Hepatocyte (in vitro differentiated cells): ENCODE data around the gene SLC47A2. TPM values are rescaled to one million over a fixed set of nuclear protein-coding genes. Genes with fewer than 3 reads are reported as not detected.

Source experiments
- DNase-seq: peaks from one replicate; pipeline ENCODE4 v3.0.0-alpha.2; 2016; ENCODE audit warnings: low spot score
- H2AFZ ChIP-seq: fragments of 200-600 bp; sonication (generic); 2 replicates; pipeline ENCODE4 v1.6.0; 2016; ENCODE audit warnings: antibody characterized with exemption, mild to moderate bottlenecking
- H3K27ac ChIP-seq: fragments of 200-600 bp; sonication (generic); 2 replicates; pipeline ENCODE4 v1.5.1; 2016; ENCODE audit warnings: mild to moderate bottlenecking
- H3K27me3 ChIP-seq: fragments of 200-600 bp; sonication (generic); 2 replicates; pipeline ENCODE4 v1.6.1; 2016
- H3K36me3 ChIP-seq: fragments of 200-600 bp; sonication (generic); replicated peaks from 2 replicates; pipeline ENCODE4 v1.5.1; 2016; ENCODE audit warnings: low read depth; ENCODE audit not compliant: insufficient read depth
- H3K4me1 ChIP-seq: fragments of 200-600 bp; sonication (generic); 2 replicates; pipeline ENCODE4 v1.5.1; 2016; ENCODE audit warnings: mild to moderate bottlenecking, moderate library complexity; ENCODE audit not compliant: insufficient read depth
- H3K4me2 ChIP-seq: fragments of 200-600 bp; sonication (generic); 2 replicates; pipeline ENCODE4 v1.6.0; 2016
- H3K4me3 ChIP-seq: fragments of 200-600 bp; sonication (generic); 2 replicates; pipeline ENCODE4 v1.5.1; 2016; ENCODE audit warnings: mild to moderate bottlenecking
- H3K79me2 ChIP-seq: fragments of 200-600 bp; sonication (generic); 2 replicates; pipeline ENCODE4 v1.6.0; 2017; ENCODE audit warnings: mild to moderate bottlenecking
- H3K9me2 ChIP-seq: fragments of 200-600 bp; sonication (generic); replicated peaks from 2 replicates; pipeline ENCODE4 v1.6.0; 2017; ENCODE audit warnings: mild to moderate bottlenecking; ENCODE audit not compliant: insufficient read depth
- H3K9me3 ChIP-seq: fragments of 200-600 bp; sonication (generic); 2 replicates; pipeline ENCODE4 v1.5.1; 2016; ENCODE audit warnings: low read depth, mild to moderate bottlenecking
- H4K20me1 ChIP-seq: fragments of 200-600 bp; sonication (generic); 2 replicates; pipeline ENCODE4 v1.6.0; 2016; ENCODE audit warnings: mild to moderate bottlenecking; ENCODE audit not compliant: insufficient read depth, poor library complexity, severe bottlenecking
- EZH2 ChIP-seq: fragments of 200-600 bp; sonication (generic); IDR thresholded peaks from 2 replicates; pipeline ENCODE4 v1.6.1; 2016; ENCODE audit warnings: antibody characterized with exemption, mild to moderate bottlenecking, borderline replicate concordance
- EZH2phosphoT487 ChIP-seq: fragments of 200-600 bp; sonication (generic); IDR thresholded peaks from one replicate; pipeline ENCODE4 v1.6.1; 2018; ENCODE audit warnings: antibody characterized with exemption, mild to moderate bottlenecking, low read depth, moderate library complexity; ENCODE audit not compliant: unreplicated experiment, severe bottlenecking
- WGBS: methylation state at CpG from one replicate; pipeline ENCODE4 v1.1.6; 2016; ENCODE audit warnings: low lambda C conversion rate; ENCODE audit errors: missing lambda C conversion rate; 5-methylcytosine and 5-hydroxymethylcytosine counted together
- polyA plus RNA-seq: library from polyadenylated mRNA; unstranded; fragments of >200 nt; fragmentation: Nextera tagmentation; extraction: Ambion mirVana; gene quantifications from 2 replicates; pipeline ENCODE4 v1.2.1, GENCODE V29; 2016
- total RNA-seq: library from RNA; depleted of rRNA; stranded (reverse); fragments of >200 nt; gene quantifications from 2 replicates; pipeline ENCODE4 v1.2.3, GENCODE V29; 2014
- TF ChIP-seq, protein P1 (sequence below): fragments of 200-600 bp; sonication (generic); IDR thresholded peaks from 2 replicates; pipeline ENCODE4 v1.5.1; 2016; ENCODE audit warnings: antibody characterized with exemption, mild to moderate bottlenecking; ENCODE audit not compliant: poor library complexity

The SLC47A2 gene
- total and polyA plus RNA-seq, 2 experiments from 2014 or later = 0.07 TPM; not detected in 1

DNA sequence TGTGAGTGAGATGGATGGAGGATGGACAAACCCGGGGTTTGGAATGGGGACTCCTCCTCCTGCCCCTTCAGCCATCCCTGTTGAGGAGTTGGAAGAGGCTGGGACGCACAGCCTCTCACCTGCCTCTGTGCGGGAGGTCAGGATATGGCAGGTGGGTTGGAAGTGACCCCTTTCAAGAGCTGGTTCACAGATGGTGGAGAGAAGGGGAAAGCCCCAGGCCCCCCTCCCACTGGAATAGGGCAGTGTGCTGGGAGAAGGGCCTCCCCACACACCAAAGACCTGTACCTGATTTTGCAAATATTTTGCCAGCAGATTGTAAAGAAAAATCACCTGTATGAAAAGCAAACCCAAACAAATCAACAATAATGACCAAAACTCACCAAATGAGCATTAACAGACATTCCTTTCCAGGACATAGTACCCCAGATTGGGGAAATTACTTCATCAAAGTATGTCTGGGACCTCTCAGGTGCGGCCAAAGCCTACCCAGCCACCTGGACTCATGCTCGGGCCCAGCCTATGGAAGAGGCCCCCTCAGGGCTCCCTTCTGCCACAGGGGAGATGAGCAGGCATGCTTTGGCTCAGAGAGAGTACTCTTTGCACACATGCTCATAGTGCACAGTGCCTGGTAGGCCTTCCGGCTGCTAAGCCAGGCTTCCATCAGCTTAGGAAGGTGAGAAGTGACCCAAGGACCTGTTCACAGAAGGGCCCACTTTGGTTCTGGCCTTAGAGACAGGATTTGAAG, 7.8 kb downstream of the SLC47A2 start:
- Histone ChIP-seq H3K4me2 (no peak overlapping the region), H3K4me3 (no peak overlapping the region), H4K20me1 (no peaks in the 10 kb centered on the region), H3K79me2 (no peaks in the 10 kb centered on the region), H3K9me3 (no peaks in the 10 kb centered on the region), H3K4me1 (peaks cover 4% of the 10 kb centered on the region), H3K36me3 (no peaks in the 10 kb centered on the region), H2AFZ (no peak overlapping the region), H3K9me2 (no peaks in the 10 kb centered on the region), H3K27me3 (no peaks in the 10 kb centered on the region), H3K27ac (no peak overlapping the region)
- no peak for TF ChIP-seq EZH2phosphoT487
- TF ChIP-seq, protein P1, sequence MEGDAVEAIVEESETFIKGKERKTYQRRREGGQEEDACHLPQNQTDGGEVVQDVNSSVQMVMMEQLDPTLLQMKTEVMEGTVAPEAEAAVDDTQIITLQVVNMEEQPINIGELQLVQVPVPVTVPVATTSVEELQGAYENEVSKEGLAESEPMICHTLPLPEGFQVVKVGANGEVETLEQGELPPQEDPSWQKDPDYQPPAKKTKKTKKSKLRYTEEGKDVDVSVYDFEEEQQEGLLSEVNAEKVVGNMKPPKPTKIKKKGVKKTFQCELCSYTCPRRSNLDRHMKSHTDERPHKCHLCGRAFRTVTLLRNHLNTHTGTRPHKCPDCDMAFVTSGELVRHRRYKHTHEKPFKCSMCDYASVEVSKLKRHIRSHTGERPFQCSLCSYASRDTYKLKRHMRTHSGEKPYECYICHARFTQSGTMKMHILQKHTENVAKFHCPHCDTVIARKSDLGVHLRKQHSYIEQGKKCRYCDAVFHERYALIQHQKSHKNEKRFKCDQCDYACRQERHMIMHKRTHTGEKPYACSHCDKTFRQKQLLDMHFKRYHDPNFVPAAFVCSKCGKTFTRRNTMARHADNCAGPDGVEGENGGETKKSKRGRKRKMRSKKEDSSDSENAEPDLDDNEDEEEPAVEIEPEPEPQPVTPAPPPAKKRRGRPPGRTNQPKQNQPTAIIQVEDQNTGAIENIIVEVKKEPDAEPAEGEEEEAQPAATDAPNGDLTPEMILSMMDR = no peak
- no peak for TF ChIP-seq EZH2
- DNase-seq = no peak
- 87% methylated on average over 6 of the region's 6 CpGs for WGBS

GRCh38 chr17:19707728-19708221, 8.6 kb downstream of the SLC47A2 start:
- H2AFZ ChIP-seq = no peak overlapping the region
- DNase-seq = no peak
- H3K4me3 ChIP-seq = no peak overlapping the region
- H3K27me3 ChIP-seq = no peaks in the 10 kb centered on the region
- H3K4me2 ChIP-seq = no peak overlapping the region
- H3K79me2 ChIP-seq = no peaks in the 10 kb centered on the region
- H3K36me3 ChIP-seq = no peaks in the 10 kb centered on the region
- H3K9me3 ChIP-seq = no peaks in the 10 kb centered on the region
- H3K27ac ChIP-seq = no peak overlapping the region
- H4K20me1 ChIP-seq = no peaks in the 10 kb centered on the region
- WGBS = 98% methylated on average over 10 of the region's 11 CpGs
- TF ChIP-seq EZH2 (no peak), EZH2phosphoT487 (no peak)
- TF ChIP-seq, protein P1 = no peak
- peaks cover 7% of the 10 kb centered on the region for H3K4me1 ChIP-seq
- H3K9me2 ChIP-seq = no peaks in the 10 kb centered on the region

DNA sequence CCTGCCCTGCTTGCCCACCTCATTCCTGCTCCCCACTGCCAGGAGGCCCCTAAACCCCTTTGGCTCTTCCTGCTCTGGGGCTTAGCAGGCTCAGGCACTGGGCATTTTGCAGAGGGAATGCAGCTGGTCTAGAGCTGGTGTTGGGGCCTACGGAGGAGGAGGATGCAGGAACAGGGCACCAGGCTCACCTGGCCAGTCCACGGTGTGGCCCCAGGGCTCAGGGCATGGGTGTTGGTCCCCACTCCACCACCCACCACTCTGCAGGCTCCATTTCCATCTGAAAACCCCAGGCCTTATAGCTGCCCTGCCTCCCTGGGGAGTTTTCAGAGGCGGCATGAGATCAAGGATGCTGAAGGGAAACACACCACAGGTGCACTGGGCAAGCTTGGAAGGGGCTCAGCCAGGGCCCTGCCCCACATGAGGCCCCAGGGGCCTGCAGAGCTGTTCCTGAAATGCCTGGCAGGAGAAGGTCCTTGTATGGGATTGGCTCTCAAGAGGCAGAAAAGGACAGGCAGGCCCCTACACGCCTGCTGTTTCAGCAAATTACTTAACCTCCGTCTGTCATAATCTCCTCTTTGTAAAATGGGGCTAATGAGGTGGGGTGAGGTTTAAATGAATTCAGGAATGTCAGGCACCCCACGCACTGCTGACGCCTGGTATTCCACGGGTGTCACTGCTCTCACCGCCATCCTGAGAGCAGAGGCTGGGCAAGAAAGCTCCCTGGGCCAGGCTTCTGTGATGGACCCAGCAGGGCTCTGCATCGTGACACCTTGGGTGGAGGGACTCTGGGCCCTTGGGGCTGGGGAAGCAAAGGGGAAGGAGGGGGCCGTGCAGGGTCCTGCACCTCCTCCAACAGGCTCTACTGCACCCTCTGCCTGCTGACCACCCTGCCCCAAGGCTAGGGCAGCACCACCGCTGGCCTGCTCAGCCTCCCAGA, 9.3 kb downstream of the SLC47A2 start:
- Histone ChIP-seq H3K9me3 (no peaks in the 10 kb centered on the region), H3K4me1 (peaks cover 7% of the 10 kb centered on the region), H3K4me2 (no peak overlapping the region), H3K27me3 (no peaks in the 10 kb centered on the region), H3K9me2 (no peaks in the 10 kb centered on the region), H3K36me3 (no peaks in the 10 kb centered on the region), H3K27ac (no peak overlapping the region), H3K79me2 (no peaks in the 10 kb centered on the region), H3K4me3 (no peak overlapping the region), H4K20me1 (no peaks in the 10 kb centered on the region), H2AFZ (no peak overlapping the region)
- no peak for DNase-seq
- WGBS = 83% methylated on average over 12 of the region's 12 CpGs
- TF ChIP-seq EZH2 (no peak), EZH2phosphoT487 (no peak)
- TF ChIP-seq, protein P1 = no peak
